AG09319 (cell line): Measurements from ENCODE around the gene COL1A2.

Experiments
- DNase-seq: peaks from one replicate; pipeline ENCODE4 v3.0.0-alpha.2; 2010; ENCODE audit warnings: low read depth; ENCODE audit errors: extremely low read depth
- TF ChIP-seq, protein P1 (sequence below): IDR thresholded peaks from 2 replicates; pipeline ENCODE4 v1.5.1; 2011; ENCODE audit warnings: low read depth, mild to moderate bottlenecking, inconsistent platforms, low read length, moderate library complexity

COL1A2 gene

DNA sequence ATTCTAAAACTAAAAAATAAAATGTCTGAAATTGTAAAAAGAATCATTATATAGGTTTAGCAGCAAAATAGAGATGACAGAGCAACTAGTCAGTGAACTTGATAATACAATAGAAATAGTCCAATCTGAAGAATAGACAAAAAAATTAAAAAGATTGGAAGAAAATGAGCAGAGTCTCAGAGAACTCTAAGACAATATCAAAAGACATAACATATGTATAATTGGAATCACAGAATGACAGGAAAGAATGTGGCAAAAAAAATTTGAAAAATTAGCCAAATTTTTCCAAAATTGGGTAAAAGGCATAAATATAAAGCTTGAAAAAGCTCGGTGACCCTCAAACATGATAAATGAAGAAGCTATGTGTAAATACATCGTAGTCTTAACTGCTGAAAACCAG, 76.9 kb downstream of the COL1A2 start:
- no peak for DNase-seq
- TF ChIP-seq, protein P1, sequence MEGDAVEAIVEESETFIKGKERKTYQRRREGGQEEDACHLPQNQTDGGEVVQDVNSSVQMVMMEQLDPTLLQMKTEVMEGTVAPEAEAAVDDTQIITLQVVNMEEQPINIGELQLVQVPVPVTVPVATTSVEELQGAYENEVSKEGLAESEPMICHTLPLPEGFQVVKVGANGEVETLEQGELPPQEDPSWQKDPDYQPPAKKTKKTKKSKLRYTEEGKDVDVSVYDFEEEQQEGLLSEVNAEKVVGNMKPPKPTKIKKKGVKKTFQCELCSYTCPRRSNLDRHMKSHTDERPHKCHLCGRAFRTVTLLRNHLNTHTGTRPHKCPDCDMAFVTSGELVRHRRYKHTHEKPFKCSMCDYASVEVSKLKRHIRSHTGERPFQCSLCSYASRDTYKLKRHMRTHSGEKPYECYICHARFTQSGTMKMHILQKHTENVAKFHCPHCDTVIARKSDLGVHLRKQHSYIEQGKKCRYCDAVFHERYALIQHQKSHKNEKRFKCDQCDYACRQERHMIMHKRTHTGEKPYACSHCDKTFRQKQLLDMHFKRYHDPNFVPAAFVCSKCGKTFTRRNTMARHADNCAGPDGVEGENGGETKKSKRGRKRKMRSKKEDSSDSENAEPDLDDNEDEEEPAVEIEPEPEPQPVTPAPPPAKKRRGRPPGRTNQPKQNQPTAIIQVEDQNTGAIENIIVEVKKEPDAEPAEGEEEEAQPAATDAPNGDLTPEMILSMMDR: no peak

DNA sequence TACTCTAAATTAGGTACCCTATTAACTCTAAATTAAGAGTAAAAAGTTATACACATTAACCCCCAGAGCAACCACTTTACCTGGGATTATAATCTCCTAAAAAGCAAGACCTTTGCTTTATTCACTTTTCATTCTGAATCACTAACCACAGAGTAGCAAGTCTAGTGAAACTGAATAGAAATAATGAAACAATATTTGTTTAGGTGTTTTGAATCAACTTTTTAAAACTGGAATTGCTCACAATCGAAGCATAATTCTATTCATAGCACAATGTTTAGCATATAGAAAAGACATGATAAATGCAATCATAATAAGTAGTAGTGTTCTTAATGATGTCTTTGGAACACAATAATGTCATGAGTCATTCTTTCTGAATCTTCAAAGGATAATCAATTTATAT, 77.9 kb downstream of the COL1A2 start:
- TF ChIP-seq, protein P1: no peak
- no peak for DNase-seq

DNA sequence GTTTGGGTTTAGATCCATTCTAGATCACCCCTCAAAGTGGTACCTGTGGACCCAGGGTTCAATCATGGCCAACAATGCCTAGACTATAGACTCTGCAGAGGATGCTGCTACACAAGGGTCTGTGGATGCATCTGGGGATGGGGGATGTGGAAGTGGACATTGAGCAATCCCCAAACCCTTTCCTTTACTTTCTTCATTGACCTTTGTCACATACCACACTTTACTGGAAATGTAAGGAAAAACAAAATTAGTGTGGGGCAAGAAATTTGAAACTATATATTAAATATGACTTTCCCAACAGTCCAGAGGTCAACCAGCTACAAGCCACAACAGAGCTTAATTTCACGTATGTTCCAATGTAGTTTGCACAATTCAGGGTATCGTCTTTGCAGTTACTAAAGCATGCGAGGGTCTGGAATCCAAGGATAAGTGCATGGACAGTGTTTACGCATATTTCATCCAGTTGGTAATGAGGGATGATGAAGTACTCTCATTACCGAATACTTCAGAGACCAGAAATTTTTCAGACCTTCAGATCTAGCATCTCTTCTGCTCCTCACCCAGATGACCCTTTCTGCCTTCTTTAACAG, 81.7 kb downstream of the COL1A2 start:
- DNase-seq: no peak
- TF ChIP-seq, protein P1: no peak

DNA sequence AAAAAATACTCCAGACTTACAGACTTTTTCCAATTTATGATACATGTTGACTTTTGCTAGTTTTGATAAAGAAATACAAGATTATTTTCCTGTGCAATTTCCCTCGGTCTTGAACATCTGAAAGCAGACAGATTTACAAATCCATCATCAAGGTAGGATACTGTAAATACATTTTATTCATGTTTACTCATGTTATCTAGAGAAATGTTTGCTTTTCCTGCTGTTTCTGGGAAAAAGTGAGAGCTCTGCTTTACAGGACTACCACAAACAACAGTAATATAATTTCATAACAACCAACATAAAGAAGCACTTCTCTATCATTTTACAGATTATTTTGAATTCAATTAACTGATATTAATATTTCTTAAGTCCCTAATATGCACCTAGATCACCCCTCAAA, 83.2 kb downstream of the COL1A2 start:
- DNase-seq: no peak
- TF ChIP-seq, protein P1: no peak

DNA sequence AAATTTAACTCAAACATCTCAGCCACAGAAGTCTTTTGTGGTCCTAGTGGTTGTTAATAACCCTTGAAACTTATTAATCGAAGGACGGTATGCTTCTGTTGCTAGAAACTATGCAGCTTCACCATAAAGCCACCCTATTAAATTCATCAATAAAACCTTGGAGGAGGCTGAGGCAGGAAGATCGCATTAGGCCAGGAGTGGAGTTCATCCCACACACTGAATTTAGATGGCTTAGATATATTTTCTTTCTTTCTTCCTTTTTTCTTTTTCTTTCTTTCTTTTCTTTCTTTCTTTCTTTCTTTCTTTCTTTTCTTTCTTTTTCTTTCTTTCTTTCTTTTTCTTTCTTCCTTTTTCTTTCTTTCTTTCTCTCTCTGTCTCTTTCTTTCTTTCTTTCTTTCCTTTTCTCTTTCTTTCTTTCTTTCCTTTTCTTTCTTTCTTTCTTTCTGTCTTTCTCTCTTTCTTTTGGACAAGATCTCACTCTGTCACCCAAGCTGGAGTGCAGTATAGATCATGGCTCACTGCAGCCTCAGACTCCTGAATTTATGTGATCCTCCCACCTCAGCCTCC, 84.0 kb downstream of the COL1A2 start:
- no peak for DNase-seq
- TF ChIP-seq, protein P1: no peak
